ENCODE data around the gene RAB7A.
A peak's percentile ranks its signal among the peaks of the same experiment; 100 is the strongest.
"Not testable (repeated sequence)": the region's sequence is repeated elsewhere in the genome, so short reads cannot be mapped to it uniquely, and the experiment has no call there.

Gene RAB7A

GRCh38 chr3:128815318-128816064, 89.5 kb downstream of the RAB7A start:
- no peak for DNase-seq (ENCODE audit: low read depth in 2 of 2)

DNA sequence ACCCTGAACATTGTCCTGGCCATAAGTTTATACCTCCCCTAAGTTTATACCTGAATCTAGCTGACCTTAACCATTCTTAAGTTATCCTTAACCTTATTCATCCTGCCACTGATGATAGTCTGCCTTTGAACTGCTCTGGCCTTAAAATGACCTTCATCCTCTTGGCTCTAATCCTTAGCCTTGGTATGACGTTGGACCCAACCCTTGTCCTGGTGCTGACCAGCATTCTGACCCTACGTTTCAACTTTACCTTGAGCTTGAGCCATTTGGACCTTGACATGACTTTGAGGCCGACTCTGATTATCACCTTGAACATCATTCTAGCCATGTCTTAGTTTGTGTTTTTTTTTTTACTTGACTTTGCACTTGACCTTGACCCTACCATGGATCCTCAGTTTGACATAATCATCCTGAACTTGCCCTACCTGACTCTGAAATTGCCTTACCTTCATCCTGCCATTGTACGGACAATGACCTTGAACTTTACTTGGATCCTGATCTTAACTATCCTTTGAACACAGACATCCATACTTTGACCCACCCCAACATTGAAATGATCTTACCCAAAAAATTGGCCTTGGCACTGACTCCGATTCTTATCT, 92.3 kb downstream of the RAB7A start:
- DNase-seq (ENCODE audit: low read depth in 2 of 2) = no peak

- DNase-seq (ENCODE audit: low read depth in 2 of 2) = no peak
Observed at GRCh38 chr3:128820252-128820839, 94.4 kb downstream of the RAB7A start.

DNA sequence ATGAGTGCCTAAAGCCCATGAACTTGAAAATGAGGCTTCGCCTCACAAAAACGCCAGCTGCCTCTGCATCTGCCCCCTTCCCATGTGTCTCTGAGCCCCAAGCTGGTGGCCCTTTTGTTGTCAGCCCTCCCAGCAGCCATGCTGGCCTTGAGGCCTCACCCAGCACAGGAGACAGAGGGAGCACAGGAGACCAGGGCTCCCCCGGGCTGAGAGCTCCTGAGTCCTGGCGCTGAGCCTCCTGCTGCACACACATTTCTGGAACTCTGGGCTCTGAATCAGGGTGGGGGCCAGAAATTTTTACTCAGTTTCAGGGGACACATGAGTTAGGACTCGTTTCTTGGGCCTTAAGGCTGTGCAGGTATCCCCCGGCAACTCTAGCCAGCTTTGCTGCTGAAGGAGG, 97.0 kb downstream of the RAB7A start:
- DNase-seq (ENCODE audit: low read depth in 2 of 2) = no peak

GRCh38 chr3:128823631-128824030, 97.6 kb downstream of the RAB7A start:
- no peak for DNase-seq (ENCODE audit: low read depth in 2 of 2)

GRCh38 chr3:128824132-128824850, 98.3 kb downstream of the RAB7A start:
- DNase-seq (ENCODE audit: low read depth in 2 of 2) = no peak

- no peak for DNase-seq (ENCODE audit: low read depth in 2 of 2)
Observed at GRCh38 chr3:128825117-128825725, 99.2 kb downstream of the RAB7A start.

- DNase-seq (ENCODE audit: low read depth in 2 of 2) = not testable (repeated sequence)
Observed at GRCh38 chr3:128829087-128829486, 103.1 kb downstream of the RAB7A start.

- DNase-seq (ENCODE audit: low read depth in 2 of 2) = not testable (repeated sequence)
Observed at GRCh38 chr3:128829925-128830625, 104.1 kb downstream of the RAB7A start.

DNA sequence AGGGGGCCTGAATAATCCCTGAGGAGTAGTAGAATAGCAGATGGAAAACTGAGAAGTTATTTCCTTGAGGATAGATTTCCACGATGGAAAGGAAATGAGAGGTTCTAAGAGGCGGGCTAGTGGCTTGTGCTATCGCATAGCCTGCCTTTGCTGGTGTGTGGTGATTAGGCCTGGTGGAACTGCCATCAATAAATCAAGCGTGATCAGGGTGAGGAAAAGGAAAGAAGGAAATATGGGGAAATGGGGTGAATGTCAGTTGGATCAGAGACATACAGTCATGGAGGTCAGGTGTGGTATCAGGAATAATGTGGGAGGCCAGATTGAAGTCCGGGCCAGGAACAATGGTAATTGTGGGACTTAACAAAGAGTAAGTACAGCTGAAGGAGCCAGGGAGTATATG, 104.8 kb downstream of the RAB7A start:
- DNase-seq (ENCODE audit: low read depth in 2 of 2) = not testable (repeated sequence)

GRCh38 chr3:128832979-128833378, 107.0 kb downstream of the RAB7A start:
- DNase-seq (ENCODE audit: low read depth in 2 of 2) = not testable (repeated sequence)

- no peak for DNase-seq (ENCODE audit: low read depth in 2 of 2)
Observed at GRCh38 chr3:128835096-128835495, 109.1 kb downstream of the RAB7A start.

DNA sequence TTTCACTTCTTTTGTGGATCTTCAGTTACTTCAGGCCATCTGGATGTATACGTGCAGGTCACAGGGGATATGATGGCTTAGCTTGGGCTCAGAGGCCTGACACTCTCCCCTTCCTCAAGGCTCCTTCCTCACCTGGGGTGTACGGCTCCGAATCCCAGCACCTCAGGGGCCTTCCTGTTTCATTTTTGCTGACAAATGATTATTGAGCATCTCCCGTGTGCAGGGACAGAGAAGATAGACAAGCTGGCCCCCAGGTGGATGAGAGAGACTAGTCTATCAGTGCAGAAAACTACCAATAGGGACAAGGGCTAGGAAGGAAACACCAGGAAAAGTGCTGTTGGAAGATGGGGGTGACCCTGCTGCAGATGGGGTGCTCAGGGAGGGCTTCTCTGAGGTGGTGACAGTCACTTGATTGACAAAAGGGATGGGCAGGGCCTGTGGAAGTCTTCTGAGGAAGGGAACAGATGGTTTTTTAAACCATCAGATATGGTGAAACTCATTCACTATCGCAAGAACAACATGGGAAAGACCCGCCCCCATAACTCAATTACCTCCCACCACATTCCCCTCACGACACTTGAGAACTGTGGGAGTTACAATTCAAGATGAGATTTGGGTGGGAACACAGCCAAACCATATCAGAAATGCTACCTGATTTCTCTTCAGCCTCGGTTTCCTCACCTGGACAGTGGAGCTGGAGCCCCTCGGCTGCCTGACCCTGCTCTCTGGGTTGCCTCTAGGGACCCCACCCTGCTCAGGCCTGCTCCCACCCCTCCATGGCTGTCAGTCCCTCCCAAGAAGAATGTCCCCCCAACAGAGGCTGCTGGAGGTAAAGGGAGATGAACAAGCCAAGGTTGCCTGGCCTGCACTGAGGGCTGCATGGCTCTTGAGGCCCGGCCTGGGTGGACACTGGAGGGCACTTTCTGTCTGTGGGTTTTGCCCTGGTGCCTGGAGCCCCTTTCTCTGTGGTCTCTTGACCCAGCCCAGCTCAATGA, 116.2 kb downstream of the RAB7A start:
- DNase-seq (ENCODE audit: low read depth in 2 of 2) = no peak

DNA sequence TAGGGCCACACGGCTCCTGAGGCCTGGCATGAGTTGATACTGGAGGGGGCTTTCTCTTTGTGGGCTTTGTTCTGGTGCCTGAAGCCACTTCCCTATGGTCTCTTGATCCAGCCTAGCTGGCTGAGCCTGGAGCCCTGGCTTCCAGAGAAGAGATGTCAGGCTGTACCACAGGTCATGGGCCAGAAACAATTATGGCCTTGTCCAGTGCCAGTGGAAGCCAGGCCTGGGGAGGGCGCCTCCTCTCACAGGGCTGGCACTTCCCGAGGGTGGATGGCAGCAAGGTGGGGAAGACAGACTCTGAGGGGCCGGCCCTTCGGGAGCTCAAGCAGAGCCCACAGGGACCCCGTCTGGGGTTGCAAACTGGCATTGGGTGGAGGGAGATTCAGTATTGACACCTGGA, 118.5 kb downstream of the RAB7A start:
- DNase-seq (ENCODE audit: low read depth in 2 of 2) = no peak

- no peak for DNase-seq (ENCODE audit: low read depth in 2 of 2)
Observed at GRCh38 chr3:128845119-128845777, 119.3 kb downstream of the RAB7A start.

DNA sequence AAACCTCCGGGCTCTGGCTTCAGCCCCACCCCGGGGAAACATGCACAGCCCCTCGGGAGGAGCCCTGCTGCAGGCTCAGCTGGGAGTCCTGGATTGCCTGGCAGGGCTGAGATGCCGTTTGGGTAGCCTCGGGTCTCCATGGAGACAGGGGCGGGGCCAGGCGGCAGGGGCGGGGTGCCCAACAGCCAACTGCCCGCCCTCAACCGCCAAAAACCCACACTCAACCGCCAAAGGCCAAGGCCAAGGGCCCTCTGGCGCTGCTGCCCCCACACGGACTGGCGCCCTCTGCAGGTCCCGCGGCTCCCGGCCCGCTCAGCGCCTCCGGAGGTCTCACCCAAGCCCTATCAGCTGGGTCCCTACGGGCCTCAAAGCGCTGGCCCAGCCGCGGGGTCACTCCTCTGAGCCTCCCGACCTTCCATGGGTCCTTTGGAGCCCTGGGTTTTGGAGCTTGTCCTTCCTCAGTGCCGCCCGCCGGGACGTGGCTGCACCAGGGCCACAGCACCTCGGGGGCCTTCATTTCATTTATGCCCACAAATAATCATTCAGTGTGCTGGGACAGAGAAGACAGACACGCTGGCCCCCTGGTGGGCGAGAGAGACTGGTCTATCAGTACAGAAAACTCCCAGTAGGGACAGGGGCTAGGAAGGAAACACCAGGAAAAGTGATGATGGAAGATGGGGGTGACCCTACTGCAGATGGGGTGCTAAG, 119.9 kb downstream of the RAB7A start:
- DNase-seq (ENCODE audit: low read depth in 2 of 2) = peak; percentile 59 to 62

- no peak for DNase-seq (ENCODE audit: low read depth in 2 of 2)
Observed at GRCh38 chr3:128846486-128846891, 120.5 kb downstream of the RAB7A start.

- DNase-seq (ENCODE audit: low read depth in 2 of 2) = no peak
Observed at GRCh38 chr3:128847666-128848370, 121.8 kb downstream of the RAB7A start.
